ENCODE data around the gene TNRC6C. TPM values are rescaled to one million over a fixed set of nuclear protein-coding genes. Genes with fewer than 3 reads are reported as not detected.

TNRC6C gene, protein sequence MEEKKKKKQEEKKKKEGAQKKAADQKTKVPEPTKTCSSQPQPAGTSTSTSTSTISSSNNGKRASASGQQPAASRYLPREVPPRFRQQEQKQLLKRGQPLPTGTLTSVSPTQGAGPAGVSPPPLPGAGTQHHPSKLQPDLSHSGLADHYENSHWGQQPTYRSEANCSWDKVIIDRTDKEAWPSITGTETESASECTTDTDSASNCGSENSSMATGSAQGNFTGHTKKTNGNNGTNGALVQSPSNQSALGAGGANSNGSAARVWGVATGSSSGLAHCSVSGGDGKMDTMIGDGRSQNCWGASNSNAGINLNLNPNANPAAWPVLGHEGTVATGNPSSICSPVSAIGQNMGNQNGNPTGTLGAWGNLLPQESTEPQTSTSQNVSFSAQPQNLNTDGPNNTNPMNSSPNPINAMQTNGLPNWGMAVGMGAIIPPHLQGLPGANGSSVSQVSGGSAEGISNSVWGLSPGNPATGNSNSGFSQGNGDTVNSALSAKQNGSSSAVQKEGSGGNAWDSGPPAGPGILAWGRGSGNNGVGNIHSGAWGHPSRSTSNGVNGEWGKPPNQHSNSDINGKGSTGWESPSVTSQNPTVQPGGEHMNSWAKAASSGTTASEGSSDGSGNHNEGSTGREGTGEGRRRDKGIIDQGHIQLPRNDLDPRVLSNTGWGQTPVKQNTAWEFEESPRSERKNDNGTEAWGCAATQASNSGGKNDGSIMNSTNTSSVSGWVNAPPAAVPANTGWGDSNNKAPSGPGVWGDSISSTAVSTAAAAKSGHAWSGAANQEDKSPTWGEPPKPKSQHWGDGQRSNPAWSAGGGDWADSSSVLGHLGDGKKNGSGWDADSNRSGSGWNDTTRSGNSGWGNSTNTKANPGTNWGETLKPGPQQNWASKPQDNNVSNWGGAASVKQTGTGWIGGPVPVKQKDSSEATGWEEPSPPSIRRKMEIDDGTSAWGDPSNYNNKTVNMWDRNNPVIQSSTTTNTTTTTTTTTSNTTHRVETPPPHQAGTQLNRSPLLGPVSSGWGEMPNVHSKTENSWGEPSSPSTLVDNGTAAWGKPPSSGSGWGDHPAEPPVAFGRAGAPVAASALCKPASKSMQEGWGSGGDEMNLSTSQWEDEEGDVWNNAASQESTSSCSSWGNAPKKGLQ (N-terminal part only)
- 1 to 10 TPM in 3 of 4 donors, under 1 TPM in 1; 0.89 to 5.1 (median 2.3) TPM for polyA plus RNA-seq
- long read RNA-seq, donor 1, result 0 reads
- long read RNA-seq, donor 2, result 0 reads
- long read RNA-seq, donor 3, result 0 reads
- long read RNA-seq, donor 4, result 0 reads
- long read RNA-seq, donor 5, result 0 reads
- long read RNA-seq, donor 6, partial matches to known transcripts, result 0 of 6 reads
- long read RNA-seq, donor 6, other reads (novel, unspliced or antisense), result 6 of 6 reads
- long read RNA-seq, donor 7, partial matches to known transcripts, result 113 of 113 reads
- long read RNA-seq, donor 7, other reads (novel, unspliced or antisense), result 0 of 113 reads
- long read RNA-seq, donor 8, result 0 reads
- long read RNA-seq, donor 9, result 0 reads
- long read RNA-seq, donor 10, partial matches to known transcripts, result 0 of 5 reads
- long read RNA-seq, donor 10, other reads (novel, unspliced or antisense), result 5 of 5 reads

DNA sequence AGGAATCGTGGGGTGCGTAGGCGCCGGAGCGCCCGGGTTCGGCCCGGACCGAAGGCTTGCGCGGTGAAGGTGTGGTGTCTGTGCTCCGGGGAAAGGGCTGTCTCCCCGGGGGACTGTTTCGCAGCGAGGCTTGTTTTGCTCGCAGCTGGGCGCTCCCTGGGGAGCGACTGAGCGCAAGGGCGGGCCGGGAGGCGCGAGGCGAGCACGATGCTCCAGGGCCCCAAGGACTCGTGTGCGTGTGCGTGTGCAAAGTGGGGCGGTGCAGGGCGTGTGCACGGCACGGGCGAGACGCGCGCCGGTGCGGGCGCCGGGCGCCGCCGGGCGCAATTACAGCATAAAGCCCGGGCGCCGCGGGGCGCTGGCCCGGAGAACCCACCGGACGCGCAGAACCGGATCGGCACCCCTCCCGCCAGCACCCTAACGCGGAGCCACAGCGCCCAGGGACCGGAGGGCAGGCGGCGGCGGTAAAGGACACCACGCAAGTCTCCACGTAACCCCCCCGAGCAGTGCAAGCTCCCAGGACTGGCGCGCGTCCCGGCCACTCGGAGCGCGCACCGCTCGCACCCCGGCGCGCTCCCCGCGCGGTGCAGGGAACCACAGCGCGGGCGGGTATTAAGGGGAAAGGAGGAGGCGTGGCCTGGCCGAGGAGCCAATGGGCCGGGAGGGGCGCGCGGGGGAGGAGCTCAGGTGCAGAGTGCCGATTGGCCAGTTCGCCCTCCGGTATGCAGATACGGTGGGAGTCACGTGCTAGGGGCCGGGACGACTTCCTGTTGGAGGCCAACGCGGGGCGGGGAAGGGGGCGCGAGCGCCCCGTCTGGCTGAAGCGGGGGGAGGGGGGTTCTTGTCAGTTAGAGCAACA, at the start of gene TNRC6C:
TNRC6C (plus strand) TSS at position 847 of the 859 bp plus-strand sequence. CDS start 45,504 bp downstream, outside the sequence.
- no peak for FAIRE-seq
- peak within 1 kb of the TSS; percentile 53 to 86 (median 81) for H3K27ac ChIP-seq (ENCODE audit: low read depth in 1 of 3, low read length in 2 of 3)

DNA sequence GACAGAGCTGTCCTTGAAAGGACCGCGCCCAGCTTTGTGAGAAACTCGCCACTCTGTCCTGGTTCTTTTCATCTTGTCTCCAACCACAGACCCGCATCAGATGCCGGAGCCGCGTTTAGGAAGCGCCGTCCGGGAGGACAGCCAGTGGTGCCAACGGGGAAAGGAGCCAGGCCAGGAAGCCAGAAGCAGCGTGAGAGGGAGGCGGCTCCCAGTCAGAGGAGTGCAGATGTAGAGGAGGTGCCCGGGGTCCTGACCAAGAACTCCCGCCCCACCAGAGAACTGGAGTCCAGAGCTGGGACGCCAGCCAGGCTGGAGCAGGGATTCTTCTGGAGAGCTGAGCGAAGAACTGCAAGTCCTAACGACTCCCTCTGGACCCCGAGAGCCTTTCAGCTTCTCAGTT, 49.3 kb upstream of the TNRC6C start:
- 65 to 80% (median 79%) methylated on average over 19 of the region's 19 CpGs for WGBS, 3 donors
- Histone ChIP-seq H3K36me3 (ENCODE audit: control insufficient read depth in 3 of 3, insufficient read depth in 2 of 3, low read depth in 1 of 3, low read length in 3 of 3) (no peaks in the 10 kb centered on the region), H3K27me3 (ENCODE audit: control insufficient read depth in 3 of 3, insufficient read depth in 3 of 3, low read length in 3 of 3) (peaks cover 3 to 21% (median 5%) of the 10 kb centered on the region in 3 donors), H3K4me3 (ENCODE audit: low read depth in 1 of 3, low read length in 3 of 3) (no peak overlapping the region), H3K4me1 (ENCODE audit: control insufficient read depth in 3 of 3, insufficient read depth in 2 of 3, low read depth in 1 of 3, low read length in 2 of 3) (no peaks in the 10 kb centered on the region), H3K27ac (ENCODE audit: low read depth in 1 of 3, low read length in 2 of 3) (no peak overlapping the region), H3K9me3 (ENCODE audit: control insufficient read depth in 2 of 2, insufficient read depth in 1 of 2, low read depth in 1 of 2, low read length in 1 of 2) (no peaks in the 10 kb centered on the region)
- no peak for DNase-seq
- FAIRE-seq, result no peak

More for the DNA sequence above, at the start of gene TNRC6C:
- no peaks in the 10 kb centered on the region for H3K9me3 ChIP-seq (ENCODE audit: control insufficient read depth in 2 of 2, insufficient read depth in 1 of 2, low read depth in 1 of 2, low read length in 1 of 2)
- peaks cover 3 to 73% (median 12%) of the 10 kb centered on the region in 3 donors for H3K27me3 ChIP-seq (ENCODE audit: control insufficient read depth in 3 of 3, insufficient read depth in 3 of 3, low read length in 3 of 3)
- peaks cover 0 to 17% (median 2%) of the 10 kb centered on the region in 3 donors for H3K4me1 ChIP-seq (ENCODE audit: control insufficient read depth in 3 of 3, insufficient read depth in 2 of 3, low read depth in 1 of 3, low read length in 2 of 3)
- WGBS, 3 donors, result 0 to 1% (median 1%) methylated on average over 70 to 105 of the region's 105 CpGs
- no peaks in the 10 kb centered on the region for H3K36me3 ChIP-seq (ENCODE audit: control insufficient read depth in 3 of 3, insufficient read depth in 2 of 3, low read depth in 1 of 3, low read length in 3 of 3)
- DNase-seq, result peak; percentile 98 to 99
- H3K4me3 ChIP-seq (ENCODE audit: low read depth in 1 of 3, low read length in 3 of 3), result peak within 1 kb of the TSS; percentile 63 to 97 (median 90)

DNA sequence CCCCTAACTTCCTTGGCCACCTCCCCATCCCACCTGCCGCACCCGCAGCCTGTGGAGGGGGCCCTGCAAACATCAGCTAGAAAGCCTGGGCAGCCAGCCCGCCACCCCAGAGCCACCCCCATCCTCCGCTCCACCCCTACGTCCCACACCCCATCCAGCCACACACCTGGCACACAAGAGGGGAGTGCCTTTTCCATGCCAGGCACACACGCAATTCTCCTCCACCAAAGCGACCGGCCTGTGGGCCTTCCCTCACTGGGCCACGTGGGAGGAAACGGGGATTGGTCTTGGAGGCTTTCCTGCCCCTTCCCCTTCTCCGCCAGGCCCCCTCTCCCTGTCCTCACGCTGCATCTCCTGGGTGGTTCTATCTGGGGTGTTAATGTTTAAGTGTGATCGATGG, 48.7 kb upstream of the TNRC6C start:
- no peaks in the 10 kb centered on the region for H3K4me1 ChIP-seq (ENCODE audit: control insufficient read depth in 3 of 3, insufficient read depth in 2 of 3, low read depth in 1 of 3, low read length in 2 of 3)
- no peak overlapping the region for H3K27ac ChIP-seq (ENCODE audit: low read depth in 1 of 3, low read length in 2 of 3)
- H3K9me3 ChIP-seq (ENCODE audit: control insufficient read depth in 2 of 2, insufficient read depth in 1 of 2, low read depth in 1 of 2, low read length in 1 of 2), result no peaks in the 10 kb centered on the region
- no peak overlapping the region for H3K4me3 ChIP-seq (ENCODE audit: low read depth in 1 of 3, low read length in 3 of 3)
- 63 to 88% (median 83%) methylated on average over 13 of the region's 13 CpGs for WGBS, 3 donors
- peaks cover 3 to 24% (median 5%) of the 10 kb centered on the region in 3 donors for H3K27me3 ChIP-seq (ENCODE audit: control insufficient read depth in 3 of 3, insufficient read depth in 3 of 3, low read length in 3 of 3)
- FAIRE-seq (no peak), DNase-seq (no peak)
- no peaks in the 10 kb centered on the region for H3K36me3 ChIP-seq (ENCODE audit: control insufficient read depth in 3 of 3, insufficient read depth in 2 of 3, low read depth in 1 of 3, low read length in 3 of 3)

DNA sequence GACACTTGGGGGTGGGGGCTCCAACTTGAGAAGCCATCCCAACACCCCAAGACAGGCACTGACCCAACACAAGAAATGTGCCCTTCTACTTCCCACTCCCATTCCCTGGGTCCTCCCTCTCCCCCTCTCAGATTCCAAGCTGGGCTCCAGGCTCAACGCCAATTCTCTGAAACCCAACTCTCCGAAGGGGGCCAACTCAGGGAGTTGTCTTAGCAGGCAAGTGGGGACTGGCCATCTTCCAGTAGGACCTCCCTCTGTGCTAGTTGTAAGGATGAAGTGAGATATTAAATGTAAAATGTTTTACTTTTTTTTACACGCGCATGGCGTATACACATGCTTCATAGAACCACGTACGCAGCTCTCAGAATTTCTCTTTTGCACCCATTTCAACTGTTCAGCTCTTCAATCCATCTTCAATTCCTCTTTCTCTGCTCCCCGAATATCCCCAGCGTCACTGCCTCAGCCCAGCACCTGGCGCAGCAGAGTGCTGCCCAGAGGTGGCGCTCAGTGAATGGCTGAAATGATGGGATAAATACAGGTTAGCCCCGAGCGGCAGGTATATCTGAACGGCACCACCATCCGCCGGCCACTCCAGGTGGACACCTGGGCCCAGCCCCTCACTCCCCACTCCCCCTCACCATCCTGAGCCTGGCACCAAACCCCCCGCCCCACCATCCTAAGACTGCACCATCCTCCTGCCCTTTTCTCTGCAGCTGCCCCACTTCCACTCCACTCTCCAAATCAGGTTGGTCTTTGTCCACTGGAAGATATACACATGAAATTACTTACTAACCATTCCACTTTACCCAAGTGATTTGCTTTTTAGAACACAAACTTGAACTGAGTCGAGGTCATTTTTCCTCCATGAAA, 43.9 kb upstream of the TNRC6C start:
- no peak overlapping the region for H3K4me3 ChIP-seq (ENCODE audit: low read depth in 1 of 3, low read length in 3 of 3)
- no peaks in the 10 kb centered on the region for H3K36me3 ChIP-seq (ENCODE audit: control insufficient read depth in 3 of 3, insufficient read depth in 2 of 3, low read depth in 1 of 3, low read length in 3 of 3)
- H3K27me3 ChIP-seq (ENCODE audit: control insufficient read depth in 3 of 3, insufficient read depth in 3 of 3, low read length in 3 of 3), result peaks cover 0 to 48% (median 23%) of the 10 kb centered on the region in 3 donors
- peak in 1 of 2 donors; percentile 11 for DNase-seq
- H3K4me1 ChIP-seq (ENCODE audit: control insufficient read depth in 3 of 3, insufficient read depth in 2 of 3, low read depth in 1 of 3, low read length in 2 of 3), result peaks cover 0 to 4% (median 0%) of the 10 kb centered on the region in 3 donors
- no peak overlapping the region for H3K27ac ChIP-seq (ENCODE audit: low read depth in 1 of 3, low read length in 2 of 3)
- H3K9me3 ChIP-seq (ENCODE audit: control insufficient read depth in 2 of 2, insufficient read depth in 1 of 2, low read depth in 1 of 2, low read length in 1 of 2), result peaks cover 0 to 1% of the 10 kb centered on the region in 2 donors
- 27 to 31% (median 29%) methylated on average over 18 of the region's 18 CpGs for WGBS, 3 donors
- no peak for FAIRE-seq

DNA sequence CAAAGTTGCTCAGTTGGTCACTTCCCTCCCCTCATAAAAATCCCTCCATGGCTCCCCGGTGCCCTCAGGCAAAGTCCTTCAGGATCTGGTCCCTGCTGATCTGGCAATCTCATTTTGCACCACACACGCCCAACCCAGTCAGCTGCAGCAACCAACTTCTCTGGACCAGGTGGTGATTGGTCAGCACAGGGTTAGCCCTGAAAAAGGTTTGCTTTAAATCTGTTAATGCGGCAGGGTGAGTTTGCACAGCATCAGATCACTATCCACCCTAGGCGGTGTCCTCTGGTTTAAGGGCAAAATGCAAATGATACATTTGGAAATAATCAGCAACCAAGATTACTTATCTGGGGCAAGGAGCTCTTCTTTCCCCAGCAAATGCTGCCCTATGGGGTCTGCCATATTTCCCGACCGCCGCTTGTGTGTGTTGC, 42.9 kb upstream of the TNRC6C start:
- FAIRE-seq, result no peak

DNA sequence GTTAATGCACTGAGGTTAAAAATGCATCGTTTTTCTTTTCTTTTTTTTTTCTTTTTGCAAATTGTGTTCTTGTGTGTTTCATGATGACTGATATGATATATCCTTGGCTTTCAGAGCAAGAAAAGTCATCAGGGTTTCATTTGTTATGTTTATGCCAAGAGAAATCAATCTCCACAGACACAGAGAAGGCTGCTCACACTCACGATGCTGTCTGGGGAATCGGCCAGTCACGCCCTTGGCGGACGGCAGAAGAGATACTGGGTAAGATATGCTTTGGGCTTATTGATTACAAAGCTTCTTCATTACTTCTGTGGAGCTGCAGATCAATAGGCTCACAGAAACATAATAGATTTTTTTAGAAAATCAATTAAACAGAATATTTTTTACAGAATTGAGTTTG, 42.2 kb upstream of the TNRC6C start:
- peaks cover 0 to 47% (median 23%) of the 10 kb centered on the region in 3 donors for H3K27me3 ChIP-seq (ENCODE audit: control insufficient read depth in 3 of 3, insufficient read depth in 3 of 3, low read length in 3 of 3)
- no peak overlapping the region for H3K4me3 ChIP-seq (ENCODE audit: low read depth in 1 of 3, low read length in 3 of 3)
- no peak for FAIRE-seq
- peaks cover 0 to 4% (median 0%) of the 10 kb centered on the region in 3 donors for H3K4me1 ChIP-seq (ENCODE audit: control insufficient read depth in 3 of 3, insufficient read depth in 2 of 3, low read depth in 1 of 3, low read length in 2 of 3)
- H3K9me3 ChIP-seq (ENCODE audit: control insufficient read depth in 2 of 2, insufficient read depth in 1 of 2, low read depth in 1 of 2, low read length in 1 of 2), result peaks cover 0 to 4% of the 10 kb centered on the region in 2 donors
- WGBS, 3 donors, result 9 to 32% (median 20%) methylated on average over 6 of the region's 6 CpGs
- no peak for DNase-seq
- no peak overlapping the region for H3K27ac ChIP-seq (ENCODE audit: low read depth in 1 of 3, low read length in 2 of 3)
- H3K36me3 ChIP-seq (ENCODE audit: control insufficient read depth in 3 of 3, insufficient read depth in 2 of 3, low read depth in 1 of 3, low read length in 3 of 3), result no peaks in the 10 kb centered on the region

More for the DNA sequence above, 42.9 kb upstream of the TNRC6C start:
- no peaks in the 10 kb centered on the region for H3K36me3 ChIP-seq (ENCODE audit: control insufficient read depth in 3 of 3, insufficient read depth in 2 of 3, low read depth in 1 of 3, low read length in 3 of 3)
- 16 to 54% (median 32%) methylated on average over 7 of the region's 7 CpGs for WGBS, 3 donors
- peaks cover 0 to 4% (median 0%) of the 10 kb centered on the region in 3 donors for H3K4me1 ChIP-seq (ENCODE audit: control insufficient read depth in 3 of 3, insufficient read depth in 2 of 3, low read depth in 1 of 3, low read length in 2 of 3)
- H3K27ac ChIP-seq (ENCODE audit: low read depth in 1 of 3, low read length in 2 of 3), result no peak overlapping the region
- peak in 1 of 2 donors; percentile 10 for DNase-seq
- H3K9me3 ChIP-seq (ENCODE audit: control insufficient read depth in 2 of 2, insufficient read depth in 1 of 2, low read depth in 1 of 2, low read length in 1 of 2), result peaks cover 0 to 4% of the 10 kb centered on the region in 2 donors
- H3K27me3 ChIP-seq (ENCODE audit: control insufficient read depth in 3 of 3, insufficient read depth in 3 of 3, low read length in 3 of 3), result peaks cover 0 to 47% (median 23%) of the 10 kb centered on the region in 3 donors
- no peak overlapping the region for H3K4me3 ChIP-seq (ENCODE audit: low read depth in 1 of 3, low read length in 3 of 3)
